Vagina (tissue), 2 donors: ENCODE measurements around the gene INSIG2. TPM values are rescaled to one million over a fixed set of nuclear protein-coding genes. Genes with fewer than 3 reads are reported as not detected.

ENCODE experiments used
- DNase-seq, 2 donors: peaks; one replicate each; pipeline ENCODE4 v3.0.0-alpha.2; 2017; ENCODE audit errors: extremely low spot score in 2 of 2
- H3K27ac ChIP-seq: fragments of 200-600 bp; sonication (generic); one replicate; pipeline ENCODE4 v1.5.1; 2019
- H3K27me3 ChIP-seq: fragments of 200-600 bp; sonication (generic); one replicate; pipeline ENCODE4 v1.5.1; 2019
- H3K36me3 ChIP-seq, 2 donors: fragments of 200-600 bp; sonication (generic); one replicate each; pipeline ENCODE4 v1.5.1; 2017 to 2019
- H3K4me1 ChIP-seq: fragments of 200-600 bp; sonication (generic); one replicate; pipeline ENCODE4 v1.5.1; 2019
- H3K4me3 ChIP-seq, 2 donors: fragments of 200-600 bp; sonication (generic); 1 replicate in 1 of 2; 2 replicates in 1 of 2; pipeline ENCODE4 v1.5.1; 2016 to 2019
- H3K9me3 ChIP-seq: fragments of 200-600 bp; sonication (generic); one replicate; pipeline ENCODE4 v1.5.1; 2019
- POLR2A ChIP-seq, 2 donors: fragments of 450-650 bp; IDR thresholded peaks; one replicate each; pipeline ENCODE4 v1.6.1; 2017; ENCODE audit warnings: antibody characterized with exemption in 2 of 2, mild to moderate bottlenecking in 2 of 2, moderate library complexity in 2 of 2
- POLR2AphosphoS5 ChIP-seq, 2 donors: sonication (generic); formaldehyde crosslinking; IDR thresholded peaks; one replicate each; pipeline ENCODE4 v1.9.0; 2017; ENCODE audit warnings: antibody characterized with exemption in 2 of 2, mild to moderate bottlenecking in 2 of 2, low read depth in 1 of 2; ENCODE audit not compliant: insufficient read depth in 1 of 2
- intact Hi-C: fragments of 100-400 bp; cut with DNase I; formaldehyde crosslinking; loops from one replicate; pipeline ENCODE4 v1.15.1; 2023
- total RNA-seq: library from RNA; depleted of rRNA; stranded (reverse); fragments of >200 nt; gene quantifications from one replicate; pipeline ENCODE4 v1.2.3, GENCODE V29; 2016
- TF ChIP-seq, protein P1 (sequence below), 3 experiments: fragments of 450-650 bp in 2 of 3; fragments of 200-600 bp in 1 of 3; sonication (generic) in 1 of 3; IDR thresholded peaks; one replicate each; pipeline ENCODE4 v1.5.1; 2017 to 2019; ENCODE audit warnings: antibody characterized with exemption in 3 of 3, mild to moderate bottlenecking in 2 of 3, moderate library complexity in 2 of 3

The INSIG2 gene
- total RNA-seq, 1 donor from 2014 or later = 9.8 TPM

DNA sequence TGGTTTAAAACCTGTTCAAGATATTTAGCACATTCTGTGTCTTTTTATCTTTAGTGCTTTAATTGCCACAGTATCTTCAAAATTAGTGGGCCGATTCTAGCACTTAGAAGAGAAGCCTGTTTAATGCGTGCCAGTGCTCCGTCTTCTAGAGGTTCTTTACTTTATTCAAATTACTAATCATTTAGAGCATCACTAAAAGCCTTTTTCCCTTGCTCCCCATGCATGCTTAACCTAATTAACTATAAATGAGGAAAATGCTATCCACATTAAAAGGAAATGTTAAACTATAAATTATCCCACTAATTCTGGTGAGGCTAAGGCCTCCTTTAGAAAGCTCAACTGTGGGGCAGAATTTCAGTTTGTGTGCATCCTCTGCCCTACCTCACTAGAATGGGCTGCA lies 31.5 kb upstream of the INSIG2 start:
- intact Hi-C loops = no loop called here
- Histone ChIP-seq H3K4me3 (no peak overlapping the region), H3K9me3 (no peaks in the 10 kb centered on the region), H3K27ac (no peak overlapping the region), H3K27me3 (no peaks in the 10 kb centered on the region), H3K4me1 (peaks cover under 1% of the 10 kb centered on the region), H3K36me3 (no peaks in the 10 kb centered on the region)
- TF ChIP-seq POLR2AphosphoS5 (IDR thresholded peaks at IDR 0.05; ENCODE audit: insufficient read depth in 1 of 2, low read depth in 1 of 2) = no peak
- TF ChIP-seq, protein P1, sequence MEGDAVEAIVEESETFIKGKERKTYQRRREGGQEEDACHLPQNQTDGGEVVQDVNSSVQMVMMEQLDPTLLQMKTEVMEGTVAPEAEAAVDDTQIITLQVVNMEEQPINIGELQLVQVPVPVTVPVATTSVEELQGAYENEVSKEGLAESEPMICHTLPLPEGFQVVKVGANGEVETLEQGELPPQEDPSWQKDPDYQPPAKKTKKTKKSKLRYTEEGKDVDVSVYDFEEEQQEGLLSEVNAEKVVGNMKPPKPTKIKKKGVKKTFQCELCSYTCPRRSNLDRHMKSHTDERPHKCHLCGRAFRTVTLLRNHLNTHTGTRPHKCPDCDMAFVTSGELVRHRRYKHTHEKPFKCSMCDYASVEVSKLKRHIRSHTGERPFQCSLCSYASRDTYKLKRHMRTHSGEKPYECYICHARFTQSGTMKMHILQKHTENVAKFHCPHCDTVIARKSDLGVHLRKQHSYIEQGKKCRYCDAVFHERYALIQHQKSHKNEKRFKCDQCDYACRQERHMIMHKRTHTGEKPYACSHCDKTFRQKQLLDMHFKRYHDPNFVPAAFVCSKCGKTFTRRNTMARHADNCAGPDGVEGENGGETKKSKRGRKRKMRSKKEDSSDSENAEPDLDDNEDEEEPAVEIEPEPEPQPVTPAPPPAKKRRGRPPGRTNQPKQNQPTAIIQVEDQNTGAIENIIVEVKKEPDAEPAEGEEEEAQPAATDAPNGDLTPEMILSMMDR (IDR thresholded peaks at IDR 0.05) = no peak
- no peak for TF ChIP-seq POLR2A (IDR thresholded peaks at IDR 0.05)
- DNase-seq = no peak

DNA sequence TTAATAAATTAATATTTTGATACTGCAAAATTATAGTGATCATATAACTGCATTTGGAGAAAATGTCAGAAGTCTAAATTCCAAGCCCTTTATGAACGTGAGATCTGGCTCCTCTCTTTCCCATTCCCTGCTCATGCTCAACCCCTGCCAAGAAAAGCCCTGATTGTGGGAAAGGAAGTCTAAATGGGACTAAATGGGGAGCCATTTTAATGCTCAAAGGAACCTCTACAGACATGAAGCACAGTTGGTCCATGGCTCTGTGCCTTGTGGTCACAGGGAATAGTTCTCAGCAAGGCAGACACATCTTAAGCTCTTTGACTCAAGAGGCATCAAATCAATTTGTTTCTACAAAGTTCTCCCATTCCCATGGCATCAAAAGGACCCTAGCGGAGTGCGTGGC lies 29.3 kb upstream of the INSIG2 start:
- H3K27ac ChIP-seq = no peak overlapping the region
- no peaks in the 10 kb centered on the region for H3K36me3 ChIP-seq
- DNase-seq = no peak
- H3K27me3 ChIP-seq = no peaks in the 10 kb centered on the region
- intact Hi-C loops = no loop called here
- no peaks in the 10 kb centered on the region for H3K9me3 ChIP-seq
- H3K4me1 ChIP-seq = peaks cover 6% of the 10 kb centered on the region
- TF ChIP-seq POLR2A (IDR thresholded peaks at IDR 0.05) = no peak
- TF ChIP-seq POLR2AphosphoS5 (IDR thresholded peaks at IDR 0.05; ENCODE audit: insufficient read depth in 1 of 2, low read depth in 1 of 2) = no peak
- no peak overlapping the region for H3K4me3 ChIP-seq

DNA sequence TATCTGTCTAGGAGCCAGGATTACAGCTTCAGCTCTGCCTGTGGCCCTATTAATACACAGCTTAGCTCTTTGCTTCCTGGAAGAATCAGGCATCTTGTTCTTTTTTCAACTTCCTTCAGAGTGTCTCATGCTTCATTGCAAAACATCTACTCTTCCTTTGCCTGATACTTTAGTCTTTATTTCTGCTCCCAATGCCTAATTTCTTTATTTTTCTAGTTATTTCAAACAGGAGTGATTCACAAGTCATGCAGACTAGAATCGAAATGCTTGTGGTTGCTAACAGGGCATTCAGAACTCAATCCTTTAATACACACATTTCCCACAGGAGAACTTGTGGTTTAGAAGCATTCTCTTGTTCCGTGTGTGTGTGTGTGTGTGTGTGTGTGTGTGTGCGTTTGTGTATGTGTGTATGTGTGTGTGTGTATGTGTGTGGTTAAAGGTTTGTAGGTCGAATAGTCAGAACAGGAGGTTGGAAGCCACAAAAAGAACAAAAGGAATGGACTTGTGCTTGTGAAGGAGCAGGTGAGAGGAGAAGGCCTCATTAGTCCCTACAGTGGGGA lies 28.3 kb upstream of the INSIG2 start:
- Histone ChIP-seq H3K4me1 (peaks cover 6% of the 10 kb centered on the region), H3K27me3 (no peaks in the 10 kb centered on the region), H3K9me3 (no peaks in the 10 kb centered on the region), H3K27ac (no peak overlapping the region), H3K4me3 (no peak overlapping the region), H3K36me3 (no peaks in the 10 kb centered on the region)
- intact Hi-C loops = no loop called here
- TF ChIP-seq POLR2A (IDR thresholded peaks at IDR 0.05) (no peak), POLR2AphosphoS5 (IDR thresholded peaks at IDR 0.05; ENCODE audit: insufficient read depth in 1 of 2, low read depth in 1 of 2) (no peak)
- TF ChIP-seq, protein P1 (IDR thresholded peaks at IDR 0.05) = no peak
- DNase-seq = no peak

DNA sequence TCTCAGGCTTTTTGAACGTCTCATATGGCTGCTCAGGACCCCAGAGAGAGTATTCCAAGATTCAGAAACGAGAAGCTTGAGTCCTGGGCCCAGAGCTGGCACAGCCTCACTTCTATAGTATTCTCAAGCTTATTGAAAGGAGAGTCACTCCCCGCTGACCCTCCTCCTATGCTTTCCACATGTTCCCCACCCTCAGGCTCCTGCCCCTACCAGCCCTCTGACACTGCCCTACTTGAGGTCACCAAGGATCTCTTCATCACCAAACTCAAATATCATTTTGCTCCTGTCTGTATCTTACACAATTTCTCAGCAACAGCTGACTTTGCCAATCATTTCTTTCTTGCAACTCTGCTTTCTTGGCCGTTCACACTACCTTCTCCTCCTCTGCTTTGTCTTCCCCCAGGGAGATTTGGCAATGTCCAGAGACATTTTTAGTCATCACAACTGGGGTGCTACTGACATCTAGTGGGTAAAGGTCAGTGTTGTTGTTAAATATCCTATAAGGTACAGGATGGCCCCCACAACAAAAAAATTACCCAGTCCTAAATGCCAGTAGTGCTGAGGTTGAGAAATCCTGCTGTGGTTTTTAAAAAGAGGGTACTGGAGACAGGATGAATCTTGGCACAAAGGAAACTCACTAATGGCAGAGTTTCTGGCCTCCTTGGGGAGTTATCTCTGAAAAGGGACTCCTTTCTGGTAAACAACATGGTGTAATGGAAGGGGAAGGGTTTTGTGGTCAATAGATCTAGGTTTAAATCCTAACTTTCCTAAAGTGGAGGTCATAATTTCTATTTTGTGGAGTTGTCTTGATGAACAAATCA lies 26.9 kb upstream of the INSIG2 start:
- intact Hi-C loops = no loop called here
- no peak for DNase-seq
- H3K27me3 ChIP-seq = no peaks in the 10 kb centered on the region
- TF ChIP-seq POLR2AphosphoS5 (IDR thresholded peaks at IDR 0.05; ENCODE audit: insufficient read depth in 1 of 2, low read depth in 1 of 2) (no peak), POLR2A (IDR thresholded peaks at IDR 0.05) (no peak)
- TF ChIP-seq, protein P1 (IDR thresholded peaks at IDR 0.05) = peak in 1 of 3 experiments; percentile 8
- no peaks in the 10 kb centered on the region for H3K9me3 ChIP-seq
- H3K4me1 ChIP-seq = peaks cover 6% of the 10 kb centered on the region
- H3K4me3 ChIP-seq = no peak overlapping the region
- no peaks in the 10 kb centered on the region for H3K36me3 ChIP-seq
- no peak overlapping the region for H3K27ac ChIP-seq

DNA sequence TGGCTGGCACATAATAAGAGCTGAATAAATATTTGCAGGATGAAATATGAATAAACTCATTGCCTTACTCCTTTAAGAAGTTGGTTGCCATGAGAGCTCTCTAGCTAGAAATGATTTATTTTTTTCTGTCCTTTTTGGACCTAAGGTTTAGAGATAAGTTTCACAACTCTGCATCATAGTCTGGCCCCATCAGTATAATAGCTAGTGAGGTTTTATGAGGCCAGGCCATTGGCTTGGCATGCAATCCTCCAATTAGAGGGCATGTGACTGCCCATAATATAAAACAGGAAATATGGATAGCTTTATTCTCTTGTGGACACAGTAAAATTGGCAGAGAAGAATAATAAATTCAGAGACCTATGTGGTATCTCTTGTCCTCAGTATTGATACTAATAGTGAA lies 26.2 kb upstream of the INSIG2 start:
- DNase-seq = no peak
- no peaks in the 10 kb centered on the region for H3K36me3 ChIP-seq
- no peak overlapping the region for H3K27ac ChIP-seq
- H3K27me3 ChIP-seq = no peaks in the 10 kb centered on the region
- TF ChIP-seq POLR2AphosphoS5 (IDR thresholded peaks at IDR 0.05; ENCODE audit: insufficient read depth in 1 of 2, low read depth in 1 of 2) (no peak), POLR2A (IDR thresholded peaks at IDR 0.05) (no peak)
- TF ChIP-seq, protein P1 (IDR thresholded peaks at IDR 0.05) = no peak
- H3K4me3 ChIP-seq = no peak overlapping the region
- no peaks in the 10 kb centered on the region for H3K9me3 ChIP-seq
- intact Hi-C loops = no loop called here
- H3K4me1 ChIP-seq = peaks cover 6% of the 10 kb centered on the region
